GM23338 (cell line): ENCODE measurements around the gene SLC2A1. TPM values are rescaled to one million over a fixed set of nuclear protein-coding genes. Genes with fewer than 3 reads are reported as not detected.

Source experiments
- ATAC-seq: fragments of 200-7000 bp; cut with Tn5 transposase; 3 replicates; pipeline ENCODE4 v1.9.1; 2020
- DNase-seq: peaks from one replicate; pipeline ENCODE4 v3.0.0-alpha.2; 2015; ENCODE audit warnings: low spot score
- H2AFZ ChIP-seq: fragments of 200-600 bp; sonication (generic); 2 replicates; pipeline ENCODE4 v1.8.0; 2016; ENCODE audit warnings: antibody characterized with exemption, mild to moderate bottlenecking, moderate library complexity
- H3F3A ChIP-seq: fragments of 200-600 bp; sonication (generic); replicated peaks from 2 replicates; pipeline ENCODE4 v1.8.0; 2017; ENCODE audit warnings: antibody characterized with exemption, mixed run types, low read depth
- H3K27ac ChIP-seq: fragments of 200-600 bp; sonication (generic); 2 replicates; pipeline ENCODE4 v1.6.1; 2016; ENCODE audit warnings: low read depth
- H3K27me3 ChIP-seq: fragments of 200-600 bp; sonication (generic); 2 replicates; pipeline ENCODE4 v1.8.0; 2016; ENCODE audit warnings: mild to moderate bottlenecking, mixed run types, moderate library complexity; ENCODE audit not compliant: insufficient read depth
- H3K36me3 ChIP-seq: fragments of 200-600 bp; sonication (generic); 2 replicates; pipeline ENCODE4 v1.8.0; 2016; ENCODE audit warnings: mild to moderate bottlenecking; ENCODE audit not compliant: insufficient read depth
- H3K4me1 ChIP-seq: fragments of 200-600 bp; sonication (generic); 2 replicates; pipeline ENCODE4 v1.8.0; 2016; ENCODE audit warnings: mild to moderate bottlenecking, moderate library complexity; ENCODE audit not compliant: insufficient read depth
- H3K4me2 ChIP-seq: fragments of 200-600 bp; sonication (generic); 2 replicates; pipeline ENCODE4 v1.7.1; 2017; ENCODE audit warnings: mixed run types
- H3K4me3 ChIP-seq: fragments of 200-600 bp; sonication (generic); 2 replicates; pipeline ENCODE4 v1.6.1; 2016; ENCODE audit warnings: mixed run types
- H3K79me2 ChIP-seq: fragments of 200-600 bp; sonication (generic); replicated peaks from 2 replicates; pipeline ENCODE4 v1.8.0; 2017; ENCODE audit warnings: mild to moderate bottlenecking; ENCODE audit not compliant: insufficient read depth
- H3K9me2 ChIP-seq: fragments of 200-600 bp; sonication (generic); 2 replicates; pipeline ENCODE4 v1.8.0; 2017; ENCODE audit not compliant: insufficient read depth
- H4K20me1 ChIP-seq: fragments of 200-600 bp; sonication (generic); replicated peaks from 2 replicates; pipeline ENCODE4 v1.8.0; 2017; ENCODE audit warnings: mild to moderate bottlenecking; ENCODE audit not compliant: insufficient read depth
- H3K27ac Mint-ChIP-seq: 2 replicates; pipeline ENCODE4 v1.8.0; 2020; ENCODE audit warnings: inconsistent platforms, mild to moderate bottlenecking, moderate library complexity, mixed read lengths
- H3K27me3 Mint-ChIP-seq: 3 replicates; pipeline ENCODE4 v1.8.0; 2022; ENCODE audit warnings: low read depth, mild to moderate bottlenecking, moderate library complexity, mixed read lengths, inconsistent platforms; ENCODE audit not compliant: insufficient read depth, poor library complexity
- H3K36me3 Mint-ChIP-seq: 3 replicates; pipeline ENCODE4 v1.8.0; 2021; ENCODE audit warnings: low read depth, mild to moderate bottlenecking, inconsistent platforms, moderate library complexity, mixed read lengths
- H3K4me1 Mint-ChIP-seq: 3 replicates; pipeline ENCODE4 v1.8.0; 2020; ENCODE audit warnings: mild to moderate bottlenecking, inconsistent platforms, mixed read lengths
- H3K4me3 Mint-ChIP-seq: 3 replicates; pipeline ENCODE4 v1.8.0; 2021; ENCODE audit warnings: moderate library complexity, mild to moderate bottlenecking, inconsistent platforms, mixed read lengths
- H3K9me3 Mint-ChIP-seq: 3 replicates; pipeline ENCODE4 v1.8.0; 2020; ENCODE audit warnings: moderate library complexity, mild to moderate bottlenecking, inconsistent platforms, mixed read lengths
- CREB1 ChIP-seq: fragments of 250-450 bp; sonication (Bioruptor Pico); IDR thresholded peaks from 2 replicates; pipeline ENCODE4 v1.5.0; 2020; ENCODE audit warnings: low read depth, mild to moderate bottlenecking, moderate library complexity
- CTCF ChIP-seq, 2 experiments: fragments of 200-600 bp in 1 of 2; sonication (generic) in 1 of 2; conservative IDR thresholded peaks; 2 replicates each; pipeline versions ENCODE4 v1.5.1 to v1.6.1; 2016 to 2017; ENCODE audit warnings: antibody characterized with exemption in 2 of 2, low read depth in 2 of 2, mild to moderate bottlenecking in 2 of 2, moderate library complexity in 1 of 2
- EZH2 ChIP-seq: fragments of 200-600 bp; sonication (generic); IDR thresholded peaks from one replicate; pipeline ENCODE4 v1.8.0; 2017; ENCODE audit warnings: antibody characterized with exemption, mild to moderate bottlenecking, low read depth; ENCODE audit not compliant: unreplicated experiment
- EZH2phosphoT487 ChIP-seq: fragments of 200-600 bp; sonication (generic); IDR thresholded peaks from one replicate; pipeline ENCODE4 v1.8.1; 2018; ENCODE audit warnings: antibody characterized with exemption; ENCODE audit not compliant: unreplicated experiment
- JUNB ChIP-seq: IDR thresholded peaks from one replicate; pipeline ENCODE4 v1.6.1; 2016; ENCODE audit warnings: antibody characterized with exemption; ENCODE audit not compliant: unreplicated experiment
- NANOG ChIP-seq: IDR thresholded peaks from 2 replicates; pipeline ENCODE4 v1.6.1; 2016; ENCODE audit warnings: antibody characterized with exemption, borderline replicate concordance
- POLR2AphosphoS5 ChIP-seq: IDR thresholded peaks from 2 replicates; pipeline ENCODE4 v1.6.1; 2016; ENCODE audit warnings: antibody characterized with exemption, low read depth
- REST ChIP-seq: IDR thresholded peaks from one replicate; pipeline ENCODE4 v1.6.1; 2018; ENCODE audit warnings: antibody characterized with exemption; ENCODE audit not compliant: unreplicated experiment
- STAT1 ChIP-seq: IDR thresholded peaks from one replicate; pipeline ENCODE4 v1.6.1; 2016; ENCODE audit warnings: antibody characterized with exemption; ENCODE audit not compliant: unreplicated experiment
- ZNF114 ChIP-seq: fragments of 250-450 bp; sonication (Bioruptor Pico); IDR thresholded peaks from 2 replicates; pipeline ENCODE4 v1.5.0; 2020; ENCODE audit warnings: mild to moderate bottlenecking, moderate library complexity
- ZNF331 ChIP-seq: fragments of 250-450 bp; sonication (Bioruptor Pico); IDR thresholded peaks from 2 replicates; pipeline ENCODE4 v1.5.0; 2020; ENCODE audit warnings: low read depth, mild to moderate bottlenecking, moderate library complexity
- polyA plus RNA-seq: library from polyadenylated mRNA; unstranded; fragments of >200 nt; fragmentation: Nextera tagmentation; extraction: Ambion mirVana; gene quantifications from 2 replicates; pipeline ENCODE4 v1.2.1, GENCODE V29; 2016
- total RNA-seq: library from RNA; depleted of rRNA; stranded (reverse); fragments of >200 nt; shearing (Covaris generic); gene quantifications from 2 replicates; pipeline ENCODE4 v1.2.3, GENCODE V29; 2014
- TF ChIP-seq, protein P1 (sequence below): fragments of 250-450 bp; sonication (Bioruptor Pico); IDR thresholded peaks from 2 replicates; pipeline ENCODE4 v1.5.0; 2020; ENCODE audit warnings: mild to moderate bottlenecking, moderate library complexity
- TF ChIP-seq, protein P2 (sequence below): IDR thresholded peaks from 2 replicates; pipeline ENCODE4 v1.6.1; 2016; ENCODE audit warnings: antibody characterized with exemption

Gene SLC2A1
- total and polyA plus RNA-seq, 2 experiments from 2014 or later, result 66.1 to 305 TPM

- Mint-ChIP-seq H3K4me3 (no peak overlapping the region), H3K9me3 (no peaks in the 10 kb centered on the region; the same call in 2 of the 3 replicates), H3K4me1 (peaks cover 68% of the 10 kb centered on the region), H3K36me3 (peaks cover 96% of the 10 kb centered on the region), H3K27ac (no peak overlapping the region), H3K27me3 (peaks cover 19% of the 10 kb centered on the region)
- DNase-seq (no peak), ATAC-seq (no peak)
- H3K27me3 ChIP-seq, result no peaks in the 10 kb centered on the region
- peaks cover 29% of the 10 kb centered on the region for H3F3A ChIP-seq
- peaks cover 33% of the 10 kb centered on the region for H3K4me1 ChIP-seq
- no peaks in the 10 kb centered on the region for H3K9me2 ChIP-seq
- peak overlapping the region; percentile 72; the same call in 1 of the 2 replicates for H3K27ac ChIP-seq
- H4K20me1 ChIP-seq, result peaks cover 80% of the 10 kb centered on the region
- H2AFZ ChIP-seq, result no peak overlapping the region
- H3K4me2 ChIP-seq, result no peak overlapping the region
- H3K36me3 ChIP-seq, result peaks cover 59% of the 10 kb centered on the region
- no peak for TF ChIP-seq EZH2phosphoT487
- TF ChIP-seq CTCF (conservative IDR thresholded peaks at IDR 0.05; ENCODE audit: low read depth in 2 of 2), result no peak
- TF ChIP-seq EZH2, result no peak
- TF ChIP-seq, protein P1, sequence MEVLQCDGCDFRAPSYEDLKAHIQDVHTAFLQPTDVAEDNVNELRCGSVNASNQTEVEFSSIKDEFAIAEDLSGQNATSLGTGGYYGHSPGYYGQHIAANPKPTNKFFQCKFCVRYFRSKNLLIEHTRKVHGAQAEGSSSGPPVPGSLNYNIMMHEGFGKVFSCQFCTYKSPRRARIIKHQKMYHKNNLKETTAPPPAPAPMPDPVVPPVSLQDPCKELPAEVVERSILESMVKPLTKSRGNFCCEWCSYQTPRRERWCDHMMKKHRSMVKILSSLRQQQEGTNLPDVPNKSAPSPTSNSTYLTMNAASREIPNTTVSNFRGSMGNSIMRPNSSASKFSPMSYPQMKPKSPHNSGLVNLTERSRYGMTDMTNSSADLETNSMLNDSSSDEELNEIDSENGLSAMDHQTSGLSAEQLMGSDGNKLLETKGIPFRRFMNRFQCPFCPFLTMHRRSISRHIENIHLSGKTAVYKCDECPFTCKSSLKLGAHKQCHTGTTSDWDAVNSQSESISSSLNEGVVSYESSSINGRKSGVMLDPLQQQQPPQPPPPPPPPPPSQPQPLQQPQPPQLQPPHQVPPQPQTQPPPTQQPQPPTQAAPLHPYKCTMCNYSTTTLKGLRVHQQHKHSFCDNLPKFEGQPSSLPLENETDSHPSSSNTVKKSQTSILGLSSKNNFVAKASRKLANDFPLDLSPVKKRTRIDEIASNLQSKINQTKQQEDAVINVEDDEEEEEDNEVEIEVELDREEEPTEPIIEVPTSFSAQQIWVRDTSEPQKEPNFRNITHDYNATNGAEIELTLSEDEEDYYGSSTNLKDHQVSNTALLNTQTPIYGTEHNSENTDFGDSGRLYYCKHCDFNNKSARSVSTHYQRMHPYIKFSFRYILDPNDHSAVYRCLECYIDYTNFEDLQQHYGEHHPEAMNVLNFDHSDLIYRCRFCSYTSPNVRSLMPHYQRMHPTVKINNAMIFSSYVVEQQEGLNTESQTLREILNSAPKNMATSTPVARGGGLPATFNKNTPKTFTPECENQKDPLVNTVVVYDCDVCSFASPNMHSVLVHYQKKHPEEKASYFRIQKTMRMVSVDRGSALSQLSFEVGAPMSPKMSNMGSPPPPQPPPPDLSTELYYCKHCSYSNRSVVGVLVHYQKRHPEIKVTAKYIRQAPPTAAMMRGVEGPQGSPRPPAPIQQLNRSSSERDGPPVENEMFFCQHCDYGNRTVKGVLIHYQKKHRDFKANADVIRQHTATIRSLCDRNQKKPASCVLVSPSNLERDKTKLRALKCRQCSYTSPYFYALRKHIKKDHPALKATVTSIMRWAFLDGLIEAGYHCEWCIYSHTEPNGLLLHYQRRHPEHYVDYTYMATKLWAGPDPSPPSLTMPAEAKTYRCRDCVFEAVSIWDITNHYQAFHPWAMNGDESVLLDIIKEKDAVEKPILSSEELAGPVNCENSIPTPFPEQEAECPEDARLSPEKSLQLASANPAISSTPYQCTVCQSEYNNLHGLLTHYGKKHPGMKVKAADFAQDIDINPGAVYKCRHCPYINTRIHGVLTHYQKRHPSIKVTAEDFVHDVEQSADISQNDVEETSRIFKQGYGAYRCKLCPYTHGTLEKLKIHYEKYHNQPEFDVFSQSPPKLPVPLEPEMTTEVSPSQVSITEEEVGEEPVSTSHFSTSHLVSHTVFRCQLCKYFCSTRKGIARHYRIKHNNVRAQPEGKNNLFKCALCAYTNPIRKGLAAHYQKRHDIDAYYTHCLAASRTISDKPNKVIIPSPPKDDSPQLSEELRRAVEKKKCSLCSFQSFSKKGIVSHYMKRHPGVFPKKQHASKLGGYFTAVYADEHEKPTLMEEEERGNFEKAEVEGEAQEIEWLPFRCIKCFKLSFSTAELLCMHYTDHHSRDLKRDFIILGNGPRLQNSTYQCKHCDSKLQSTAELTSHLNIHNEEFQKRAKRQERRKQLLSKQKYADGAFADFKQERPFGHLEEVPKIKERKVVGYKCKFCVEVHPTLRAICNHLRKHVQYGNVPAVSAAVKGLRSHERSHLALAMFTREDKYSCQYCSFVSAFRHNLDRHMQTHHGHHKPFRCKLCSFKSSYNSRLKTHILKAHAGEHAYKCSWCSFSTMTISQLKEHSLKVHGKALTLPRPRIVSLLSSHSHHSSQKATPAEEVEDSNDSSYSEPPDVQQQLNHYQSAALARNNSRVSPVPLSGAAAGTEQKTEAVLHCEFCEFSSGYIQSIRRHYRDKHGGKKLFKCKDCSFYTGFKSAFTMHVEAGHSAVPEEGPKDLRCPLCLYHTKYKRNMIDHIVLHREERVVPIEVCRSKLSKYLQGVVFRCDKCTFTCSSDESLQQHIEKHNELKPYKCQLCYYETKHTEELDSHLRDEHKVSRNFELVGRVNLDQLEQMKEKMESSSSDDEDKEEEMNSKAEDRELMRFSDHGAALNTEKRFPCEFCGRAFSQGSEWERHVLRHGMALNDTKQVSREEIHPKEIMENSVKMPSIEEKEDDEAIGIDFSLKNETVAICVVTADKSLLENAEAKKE, result no peak
- no peak for TF ChIP-seq POLR2AphosphoS5
- no peak for TF ChIP-seq REST
- TF ChIP-seq, protein P2, sequence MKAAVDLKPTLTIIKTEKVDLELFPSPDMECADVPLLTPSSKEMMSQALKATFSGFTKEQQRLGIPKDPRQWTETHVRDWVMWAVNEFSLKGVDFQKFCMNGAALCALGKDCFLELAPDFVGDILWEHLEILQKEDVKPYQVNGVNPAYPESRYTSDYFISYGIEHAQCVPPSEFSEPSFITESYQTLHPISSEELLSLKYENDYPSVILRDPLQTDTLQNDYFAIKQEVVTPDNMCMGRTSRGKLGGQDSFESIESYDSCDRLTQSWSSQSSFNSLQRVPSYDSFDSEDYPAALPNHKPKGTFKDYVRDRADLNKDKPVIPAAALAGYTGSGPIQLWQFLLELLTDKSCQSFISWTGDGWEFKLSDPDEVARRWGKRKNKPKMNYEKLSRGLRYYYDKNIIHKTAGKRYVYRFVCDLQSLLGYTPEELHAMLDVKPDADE, result no peak
- no peak for TF ChIP-seq STAT1
- no peak for TF ChIP-seq CREB1 (CRISPR knock-in tag)
- TF ChIP-seq JUNB, result no peak
- no peak for TF ChIP-seq ZNF114
- TF ChIP-seq NANOG, result no peak
- TF ChIP-seq ZNF331 (CRISPR knock-in tag), result no peak
- H3K79me2 ChIP-seq, result peaks cover 97% of the 10 kb centered on the region
- H3K4me3 ChIP-seq, result no peak overlapping the region
Measured at GRCh38 chr1:42937141-42937696, 21.4 kb downstream of the SLC2A1 start.
